Mesenchymal stem cell (in vitro differentiated cells and primary cell): ENCODE data around the gene CALB2.

ENCODE experiments used
- DNase-seq: peaks from one replicate; pipeline ENCODE4 v3.0.0-alpha.2; 2013
- H2AFZ ChIP-seq: one replicate; pipeline ENCODE4 v1.6.1; 2013; ENCODE audit warnings: low read depth, mild to moderate bottlenecking, control low read depth, inconsistent platforms, low read length, moderate library complexity
- H2AK5ac ChIP-seq: 2 replicates; pipeline ENCODE4 v1.6.1; 2013; ENCODE audit warnings: low read length, moderate library complexity, mild to moderate bottlenecking, inconsistent platforms; ENCODE audit not compliant: severe bottlenecking
- H2BK120ac ChIP-seq: one replicate; pipeline ENCODE4 v1.6.1; 2013; ENCODE audit warnings: low read depth, mild to moderate bottlenecking, inconsistent platforms, low read length, moderate library complexity
- H2BK12ac ChIP-seq, 2 experiments: one replicate each; pipeline ENCODE4 v1.6.1; 2013; ENCODE audit warnings: inconsistent platforms in 2 of 2, low read length in 2 of 2, mild to moderate bottlenecking in 2 of 2, moderate library complexity in 2 of 2, control low read depth in 1 of 2
- H2BK15ac ChIP-seq: one replicate; pipeline ENCODE4 v1.6.1; 2013; ENCODE audit warnings: mild to moderate bottlenecking, low read depth, inconsistent platforms; ENCODE audit not compliant: poor library complexity, severe bottlenecking
- H2BK5ac ChIP-seq: 2 replicates; pipeline ENCODE4 v1.6.1; 2013; ENCODE audit warnings: low read depth, mild to moderate bottlenecking, low read length, control low read depth, inconsistent platforms; ENCODE audit not compliant: poor library complexity, severe bottlenecking
- H3K14ac ChIP-seq, 2 experiments: one replicate each; pipeline ENCODE4 v1.6.1; 2013; ENCODE audit warnings: inconsistent platforms in 2 of 2, low read length in 2 of 2, control low read depth in 1 of 2, mild to moderate bottlenecking in 1 of 2, moderate library complexity in 1 of 2
- H3K18ac ChIP-seq, 2 experiments: one replicate each; pipeline ENCODE4 v1.6.1; 2013; ENCODE audit warnings: inconsistent platforms in 2 of 2, low read length in 2 of 2, control low read depth in 1 of 2, low read depth in 1 of 2, mild to moderate bottlenecking in 1 of 2
- H3K23ac ChIP-seq, 2 experiments: one replicate each; pipeline ENCODE4 v1.6.1; 2013; ENCODE audit warnings: inconsistent platforms in 2 of 2, low read length in 2 of 2, mild to moderate bottlenecking in 2 of 2, moderate library complexity in 2 of 2, control low read depth in 1 of 2
- H3K27ac ChIP-seq: 2 replicates; pipeline ENCODE4 v1.5.1; 2013; ENCODE audit warnings: mild to moderate bottlenecking, moderate library complexity, low read length, control low read depth, inconsistent platforms; ENCODE audit not compliant: poor library complexity, severe bottlenecking
- H3K27me3 ChIP-seq, 2 experiments: 2 replicates each; pipeline versions ENCODE4 v1.6.1 to v1.7.0; 2013; ENCODE audit warnings: low read length in 2 of 2, mild to moderate bottlenecking in 2 of 2, moderate library complexity in 2 of 2, control low read depth in 1 of 2, inconsistent platforms in 1 of 2; ENCODE audit not compliant: control insufficient read depth in 1 of 2, insufficient read depth in 1 of 2
- H3K36me3 ChIP-seq, 2 experiments: 2 replicates each; pipeline versions ENCODE4 v1.6.1 to v1.7.0; 2013; ENCODE audit warnings: low read length in 2 of 2, control low read depth in 1 of 2, inconsistent platforms in 1 of 2, low read depth in 1 of 2, mild to moderate bottlenecking in 1 of 2; ENCODE audit not compliant: insufficient read depth in 2 of 2, control insufficient read depth in 1 of 2
- H3K4ac ChIP-seq, 2 experiments: one replicate each; pipeline ENCODE4 v1.6.1; 2013; ENCODE audit warnings: inconsistent platforms in 2 of 2, low read length in 2 of 2, mild to moderate bottlenecking in 2 of 2, moderate library complexity in 2 of 2, control low read depth in 1 of 2, low read depth in 1 of 2
- H3K4me1 ChIP-seq: 2 replicates; pipeline ENCODE4 v1.6.1; 2013; ENCODE audit warnings: low read depth, low read length, control low read depth; ENCODE audit not compliant: control insufficient read depth, insufficient read depth
- H3K4me2 ChIP-seq: 2 replicates; pipeline ENCODE4 v1.6.1; 2013; ENCODE audit warnings: low read length, mild to moderate bottlenecking, inconsistent platforms; ENCODE audit not compliant: poor library complexity, severe bottlenecking
- H3K4me3 ChIP-seq, 2 experiments: 2 replicates each; pipeline versions ENCODE4 v1.5.1 to v1.7.0; 2013; ENCODE audit warnings: low read length in 2 of 2, mild to moderate bottlenecking in 2 of 2, control low read depth in 1 of 2, low read depth in 1 of 2; ENCODE audit not compliant: insufficient read depth in 1 of 2
- H3K79me1 ChIP-seq: replicated peaks from 2 replicates; pipeline ENCODE4 v1.6.1; 2013; ENCODE audit warnings: mild to moderate bottlenecking, control low read depth, low read length, inconsistent platforms; ENCODE audit not compliant: poor library complexity, severe bottlenecking
- H3K9ac ChIP-seq: 2 replicates; pipeline ENCODE4 v1.7.0; 2013; ENCODE audit warnings: mild to moderate bottlenecking, low read length, moderate library complexity
- H3K9me3 ChIP-seq: 2 replicates; pipeline ENCODE4 v1.7.0; 2013; ENCODE audit warnings: mild to moderate bottlenecking, low read length; ENCODE audit not compliant: control insufficient read depth
- H4K8ac ChIP-seq: one replicate; pipeline ENCODE4 v1.6.1; 2013; ENCODE audit warnings: inconsistent platforms, mild to moderate bottlenecking, low read length, moderate library complexity
- H4K91ac ChIP-seq: one replicate; pipeline ENCODE4 v1.6.1; 2013; ENCODE audit warnings: mild to moderate bottlenecking, low read length, inconsistent platforms
- WGBS: methylation state at CpG from one replicate; pipeline ENCODE4 v1.1.7; 2013; ENCODE audit warnings: mixed read lengths; 5-methylcytosine and 5-hydroxymethylcytosine counted together

CALB2 gene

GRCh38 chr16:71439523-71439922 lies 81.0 kb downstream of the CALB2 start:
- Histone ChIP-seq H3K36me3 (no peaks in the 10 kb centered on the region), H3K4me2 (no peak overlapping the region), H4K8ac (no peak overlapping the region), H2BK15ac (no peak overlapping the region), H2AFZ (no peak overlapping the region), H3K9ac (no peak overlapping the region), H3K23ac (no peak overlapping the region), H2BK12ac (no peak overlapping the region), H2AK5ac (no peak overlapping the region), H3K14ac (no peak overlapping the region), H3K4me1 (no peaks in the 10 kb centered on the region), H3K27ac (no peak overlapping the region), H3K9me3 (peaks cover 19% of the 10 kb centered on the region), H2BK120ac (no peak overlapping the region), H3K18ac (no peak overlapping the region), H3K4ac (no peak overlapping the region), H4K91ac (no peak overlapping the region), H3K27me3 (peaks cover 0 to 9% of the 10 kb centered on the region in 2 experiments), H3K79me1 (no peaks in the 10 kb centered on the region), H3K4me3 (no peak overlapping the region), H2BK5ac (no peak overlapping the region)
- 57% methylated on average over 2 of the region's 3 CpGs for WGBS
- no peak for DNase-seq
